HEK293T (cell line): ENCODE measurements around the gene GOLGA1.

Source experiments
- CTCF ChIA-PET: fragments of 350-600 bp; formaldehyde crosslinking; extraction: SDS; loops from one replicate; lab custom pipeline; 2021; ENCODE audit warnings: antibody characterized with exemption, inconsistent platforms; lab: Yijun Ruan, JAX
- POLR2A ChIA-PET: fragments of 350-600 bp; formaldehyde crosslinking; extraction: SDS; loops from one replicate; lab custom pipeline; 2020; ENCODE audit warnings: antibody characterized with exemption, inconsistent platforms; lab: Yijun Ruan, JAX
- DNase-seq: peaks from one replicate; pipeline ENCODE4 v3.0.0; 2012; ENCODE audit warnings: mixed read lengths; ENCODE audit errors: extremely low spot score
- ARNT ChIP-seq: fragments of 450-650 bp; IDR thresholded peaks from 2 replicates; pipeline ENCODE4 v1.6.1; 2017; ENCODE audit warnings: mild to moderate bottlenecking
- BHLHE40 ChIP-seq: fragments of 450-650 bp; IDR thresholded peaks from 2 replicates; pipeline ENCODE4 v1.6.1; 2016; ENCODE audit warnings: mild to moderate bottlenecking, moderate library complexity, borderline replicate concordance
- CTBP1 ChIP-seq: fragments of 450-650 bp; IDR thresholded peaks from 2 replicates; pipeline ENCODE4 v1.6.1; 2016; ENCODE audit warnings: borderline replicate concordance
- ELF4 ChIP-seq: fragments of 450-650 bp; IDR thresholded peaks from 2 replicates; pipeline ENCODE4 v1.6.1; 2017; ENCODE audit warnings: antibody characterized with exemption
- FOXA1 ChIP-seq: fragments of 450-650 bp; IDR thresholded peaks from 2 replicates; pipeline ENCODE4 v1.6.1; 2016; ENCODE audit warnings: mild to moderate bottlenecking
- FOXK2 ChIP-seq: fragments of 450-650 bp; IDR thresholded peaks from 2 replicates; pipeline ENCODE4 v1.6.1; 2016; ENCODE audit warnings: mild to moderate bottlenecking
- FOXM1 ChIP-seq: fragments of 450-650 bp; IDR thresholded peaks from 2 replicates; pipeline ENCODE4 v1.6.1; 2017; ENCODE audit warnings: mild to moderate bottlenecking, borderline replicate concordance
- HDGF ChIP-seq: fragments of 450-650 bp; IDR thresholded peaks from 2 replicates; pipeline ENCODE4 v1.6.1; 2017; ENCODE audit warnings: antibody characterized with exemption, borderline replicate concordance
- L3MBTL2 ChIP-seq: fragments of 450-650 bp; conservative IDR thresholded peaks from 2 replicates; pipeline ENCODE4 v1.6.1; 2016; ENCODE audit warnings: mild to moderate bottlenecking
- LEF1 ChIP-seq: fragments of 450-650 bp; IDR thresholded peaks from 2 replicates; pipeline ENCODE4 v1.6.1; 2017; ENCODE audit warnings: mild to moderate bottlenecking, borderline replicate concordance
- NFRKB ChIP-seq: fragments of 450-650 bp; IDR thresholded peaks from 2 replicates; pipeline ENCODE4 v1.6.1; 2016; ENCODE audit warnings: mild to moderate bottlenecking, moderate library complexity
- SP1 ChIP-seq: fragments of 450-650 bp; IDR thresholded peaks from 2 replicates; pipeline ENCODE4 v1.6.1; 2017
- SUZ12 ChIP-seq: fragments of 450-650 bp; IDR thresholded peaks from 2 replicates; pipeline ENCODE4 v1.6.1; 2016; ENCODE audit warnings: mild to moderate bottlenecking
- TARDBP ChIP-seq: fragments of 450-650 bp; IDR thresholded peaks from 2 replicates; pipeline ENCODE4 v1.6.1; 2016
- ZNF384 ChIP-seq: fragments of 450-650 bp; IDR thresholded peaks from 2 replicates; pipeline ENCODE4 v1.6.1; 2016
- TF ChIP-seq, protein P1 (sequence below): fragments of 450-650 bp; IDR thresholded peaks from 2 replicates; pipeline ENCODE4 v1.6.1; 2016

GOLGA1 gene

DNA sequence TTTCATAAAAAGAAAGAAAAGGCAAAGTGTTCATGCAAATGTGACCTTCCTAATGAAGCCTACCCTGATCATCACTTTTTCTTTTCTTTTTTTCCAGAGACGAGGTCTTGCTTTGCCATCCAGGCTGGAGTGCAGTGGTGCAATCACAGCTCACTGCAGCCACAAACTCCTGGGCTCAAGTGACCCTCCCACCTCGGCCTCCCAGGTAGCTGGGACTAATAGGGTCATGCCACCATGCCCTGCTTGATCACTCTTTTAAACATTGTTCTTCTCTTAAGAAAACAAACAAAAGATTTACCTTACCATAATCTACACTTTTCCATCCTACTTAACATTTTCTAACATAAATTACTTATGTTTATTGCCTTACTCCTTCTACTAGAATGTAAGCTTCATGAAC lies 8.5 kb upstream of the GOLGA1 start:
- DNase-seq = no peak
- CTCF ChIA-PET = no interaction called here
- POLR2A ChIA-PET = interaction anchor here (0.9 to 1.0 kb wide), 2 partner anchors 8 to 87 kb away, joined by 3 to 5 read pairs; partner anchors contain the start of gene ARPC5L
- TF ChIP-seq HDGF (no peak), ZNF384 (no peak), L3MBTL2 (no peak), FOXM1 (no peak), ELF4 (no peak), CTBP1 (no peak), NFRKB (no peak)
- TF ChIP-seq, protein P1, sequence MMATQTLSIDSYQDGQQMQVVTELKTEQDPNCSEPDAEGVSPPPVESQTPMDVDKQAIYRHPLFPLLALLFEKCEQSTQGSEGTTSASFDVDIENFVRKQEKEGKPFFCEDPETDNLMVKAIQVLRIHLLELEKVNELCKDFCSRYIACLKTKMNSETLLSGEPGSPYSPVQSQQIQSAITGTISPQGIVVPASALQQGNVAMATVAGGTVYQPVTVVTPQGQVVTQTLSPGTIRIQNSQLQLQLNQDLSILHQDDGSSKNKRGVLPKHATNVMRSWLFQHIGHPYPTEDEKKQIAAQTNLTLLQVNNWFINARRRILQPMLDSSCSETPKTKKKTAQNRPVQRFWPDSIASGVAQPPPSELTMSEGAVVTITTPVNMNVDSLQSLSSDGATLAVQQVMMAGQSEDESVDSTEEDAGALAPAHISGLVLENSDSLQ = no peak

DNA sequence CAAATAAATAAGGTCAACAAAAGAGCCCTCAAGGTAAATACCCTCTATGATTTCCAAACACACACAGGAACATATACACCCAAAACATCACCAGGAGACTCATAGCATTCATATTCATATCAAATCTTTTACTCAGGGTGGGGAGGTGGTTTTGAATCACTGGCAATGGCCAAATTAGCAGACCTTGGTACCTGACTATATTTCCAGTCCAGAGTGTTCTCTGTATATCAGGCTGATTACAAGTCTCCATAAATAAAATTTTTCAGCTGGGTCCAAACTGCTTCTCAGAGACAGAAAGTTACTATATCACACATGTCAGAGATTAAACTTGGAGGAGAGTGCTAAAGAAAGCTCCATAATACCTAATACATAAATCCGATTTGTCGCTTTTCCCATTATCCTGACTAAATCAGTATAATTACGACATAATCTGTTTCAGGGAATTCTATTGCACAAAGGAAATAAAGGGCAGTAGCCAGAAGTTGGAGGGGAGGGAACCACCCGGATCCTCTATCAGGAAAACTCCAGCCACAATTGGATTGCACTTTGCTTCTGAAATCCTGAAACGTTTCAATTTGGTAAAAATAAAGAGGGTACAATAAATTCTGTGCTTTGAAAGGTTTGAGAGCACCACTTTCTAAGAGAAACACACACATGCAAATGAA lies 7.0 kb upstream of the GOLGA1 start:
- TF ChIP-seq ARNT = no peak
- TF ChIP-seq FOXK2 = no peak
- no peak for TF ChIP-seq SP1
- TF ChIP-seq TARDBP = no peak
- TF ChIP-seq SUZ12 = no peak
- TF ChIP-seq L3MBTL2 = no peak
- ChIA-PET POLR2A (no interaction called here), CTCF (no interaction called here)
- DNase-seq = no peak

DNA sequence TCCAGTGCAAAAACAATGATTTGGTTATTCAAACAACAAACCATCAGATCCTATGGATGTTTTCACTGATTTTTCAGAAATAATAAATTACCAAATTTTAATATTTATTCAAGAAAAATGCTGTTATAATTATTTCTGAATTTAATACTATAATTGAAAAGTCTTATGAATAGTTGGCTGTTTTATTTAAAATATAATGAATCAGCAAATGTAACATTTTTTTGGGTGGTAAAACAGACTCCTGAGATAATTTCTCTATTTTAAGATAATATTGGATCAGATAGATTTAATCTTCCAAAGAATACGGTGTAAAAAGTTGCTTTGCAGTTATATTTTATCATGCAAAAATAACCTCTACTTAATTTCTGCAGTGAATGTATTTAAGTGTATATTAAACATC lies 5.3 kb upstream of the GOLGA1 start:
- CTCF ChIA-PET = interaction anchor here (0.6 kb wide), 1 partner anchor 32 kb away, joined by 3 read pairs; no protein-coding TSS in a partner anchor
- POLR2A ChIA-PET = no interaction called here
- TF ChIP-seq FOXA1 (no peak), LEF1 (no peak), SUZ12 (no peak), ELF4 (no peak), SP1 (no peak)
- no peak for DNase-seq

DNA sequence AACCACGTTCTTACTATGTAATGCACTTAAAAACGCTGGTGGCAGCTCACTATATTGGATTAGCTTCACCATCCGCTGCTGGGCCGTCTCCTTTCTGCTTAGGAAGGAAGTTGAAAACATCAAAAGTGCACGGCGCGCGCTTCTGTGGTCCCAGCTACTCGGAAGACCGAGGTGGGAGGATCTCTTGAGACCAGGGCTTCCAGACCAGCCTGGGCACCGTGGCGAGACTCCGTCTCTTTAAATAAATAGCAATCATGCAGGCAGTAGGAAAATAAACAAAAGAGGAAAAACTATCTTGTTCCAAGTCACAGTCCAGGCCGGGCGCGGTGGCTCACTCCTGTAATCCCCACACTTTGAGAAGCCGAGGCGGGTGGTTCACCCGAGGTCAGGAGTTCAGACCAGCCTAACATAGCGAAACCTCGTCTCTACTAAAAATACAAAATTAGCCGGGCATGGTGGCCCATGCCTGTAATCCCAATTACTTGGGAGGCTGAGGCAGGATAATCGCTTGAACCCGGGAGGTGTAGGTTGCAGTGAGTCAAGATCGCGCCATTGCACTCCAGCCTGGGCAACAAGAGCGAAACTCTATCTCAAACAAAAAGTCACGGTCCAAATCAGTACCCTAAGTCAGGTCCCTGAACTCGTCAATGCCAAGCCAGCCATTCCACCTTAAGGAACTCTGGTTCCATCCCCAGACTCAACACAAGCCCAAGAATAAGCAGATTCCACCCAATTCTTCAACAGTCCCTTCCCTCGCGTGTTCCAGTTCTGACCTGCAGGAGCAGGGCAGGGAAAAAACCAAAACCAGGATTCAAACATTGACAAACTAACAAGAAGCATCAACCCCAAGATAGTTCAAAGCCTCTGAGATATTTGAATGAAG lies 1.0 kb upstream of the GOLGA1 start:
- TF ChIP-seq BHLHE40 = no peak
- no peak for TF ChIP-seq LEF1
- TF ChIP-seq FOXK2 = no peak
- no peak for TF ChIP-seq SUZ12
- no peak for TF ChIP-seq TARDBP
- no peak for TF ChIP-seq CTBP1
- no peak for TF ChIP-seq FOXA1
- TF ChIP-seq NFRKB = no peak
- no peak for TF ChIP-seq SP1
- TF ChIP-seq ZNF384 = no peak
- CTCF ChIA-PET = no interaction called here
- DNase-seq = peak; percentile 12
- POLR2A ChIA-PET = interaction anchor here (0.7 kb wide), 1 partner anchor 8 kb away, joined by 3 read pairs; no protein-coding TSS in a partner anchor

DNA sequence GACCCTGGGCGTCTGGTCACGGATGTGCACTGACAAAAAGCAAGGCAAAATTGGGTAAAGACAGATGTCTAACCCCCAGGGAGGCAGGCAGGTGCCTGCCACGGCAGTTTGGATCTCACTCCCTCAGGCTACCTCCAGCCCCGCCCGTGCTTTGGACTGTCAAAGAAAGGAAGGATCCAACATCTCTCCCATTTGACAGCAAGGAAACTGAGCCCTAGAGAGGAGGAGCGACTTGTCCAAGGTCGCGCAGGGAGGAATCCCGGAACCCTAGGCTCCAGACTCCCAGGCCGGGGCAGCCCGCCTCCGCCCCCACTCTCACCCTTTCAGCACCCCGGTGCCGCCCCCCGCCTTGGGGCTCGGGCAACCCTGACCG lies 376 bp downstream of the GOLGA1 start:
- no peak for TF ChIP-seq SP1
- no peak for TF ChIP-seq FOXK2
- TF ChIP-seq NFRKB = no peak
- no peak for TF ChIP-seq BHLHE40
- TF ChIP-seq, protein P1 = no peak
- TF ChIP-seq L3MBTL2 = no peak
- TF ChIP-seq SUZ12 = no peak
- no peak for TF ChIP-seq HDGF
- no peak for TF ChIP-seq ARNT
- no peak for TF ChIP-seq ZNF384
- no peak for TF ChIP-seq CTBP1
- no peak for TF ChIP-seq FOXA1
- DNase-seq = no peak
- CTCF ChIA-PET = no interaction called here
- POLR2A ChIA-PET = no interaction called here

DNA sequence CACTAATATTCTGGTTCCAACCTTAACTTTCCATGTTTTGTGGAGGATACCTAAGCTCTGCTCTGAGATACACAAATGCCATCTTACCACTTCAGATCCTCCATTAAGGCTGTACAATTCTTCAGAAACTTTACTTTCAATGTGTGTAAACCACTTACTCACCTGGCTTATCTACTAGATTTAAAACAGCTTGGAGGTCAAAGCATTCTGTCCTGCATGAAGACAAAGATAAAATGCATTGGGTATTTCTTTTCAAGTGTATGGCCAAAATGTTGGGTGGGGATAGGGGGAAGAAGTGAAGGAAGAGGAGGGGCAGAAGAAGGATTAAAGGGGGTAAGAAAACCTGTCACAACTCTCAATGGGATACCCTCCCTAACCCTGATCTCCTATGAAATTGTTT lies 939 bp downstream of the GOLGA1 start:
- no peak for TF ChIP-seq LEF1
- CTCF ChIA-PET = no interaction called here
- no peak for DNase-seq
- POLR2A ChIA-PET = no interaction called here

DNA sequence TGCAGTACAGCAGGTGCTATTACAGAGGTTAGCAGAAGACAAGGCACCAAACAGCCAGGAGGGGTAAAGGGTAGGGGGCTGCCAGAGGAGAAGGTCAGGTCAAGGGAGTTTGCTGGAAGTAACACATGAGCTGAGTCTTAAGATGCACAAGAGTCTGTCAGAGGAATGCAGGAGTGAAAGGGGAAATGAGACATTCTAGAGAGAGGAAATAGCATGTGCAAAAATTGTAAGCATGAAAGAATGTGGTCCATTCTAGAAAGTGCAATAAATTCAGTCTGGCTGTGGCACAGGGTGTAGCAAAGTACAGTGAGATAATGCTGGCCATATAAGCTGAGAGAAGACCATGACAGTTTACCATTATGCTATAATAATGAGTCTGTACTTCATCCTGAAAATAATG lies 6.6 kb downstream of the GOLGA1 start:
- TF ChIP-seq CTBP1 = no peak
- TF ChIP-seq ARNT = no peak
- TF ChIP-seq, protein P1 = no peak
- TF ChIP-seq FOXK2 = no peak
- TF ChIP-seq HDGF = no peak
- no peak for TF ChIP-seq FOXA1
- TF ChIP-seq ZNF384 = no peak
- no peak for TF ChIP-seq SUZ12
- TF ChIP-seq FOXM1 = no peak
- no peak for TF ChIP-seq ELF4
- no peak for TF ChIP-seq BHLHE40
- TF ChIP-seq L3MBTL2 = no peak
- TF ChIP-seq LEF1 = no peak
- no peak for TF ChIP-seq TARDBP
- TF ChIP-seq NFRKB = no peak
- no peak for TF ChIP-seq SP1
- POLR2A ChIA-PET = interaction anchor here (1.2 kb wide), 1 partner anchor 42 kb away, joined by 3 read pairs; no protein-coding TSS in a partner anchor
- no peak for DNase-seq
- CTCF ChIA-PET = no interaction called here
